ENCODE data around the gene MRAP.
"Not testable (repeated sequence)": the region's sequence is repeated elsewhere in the genome, so short reads cannot be mapped to it uniquely, and the experiment has no call there.

The MRAP gene

DNA sequence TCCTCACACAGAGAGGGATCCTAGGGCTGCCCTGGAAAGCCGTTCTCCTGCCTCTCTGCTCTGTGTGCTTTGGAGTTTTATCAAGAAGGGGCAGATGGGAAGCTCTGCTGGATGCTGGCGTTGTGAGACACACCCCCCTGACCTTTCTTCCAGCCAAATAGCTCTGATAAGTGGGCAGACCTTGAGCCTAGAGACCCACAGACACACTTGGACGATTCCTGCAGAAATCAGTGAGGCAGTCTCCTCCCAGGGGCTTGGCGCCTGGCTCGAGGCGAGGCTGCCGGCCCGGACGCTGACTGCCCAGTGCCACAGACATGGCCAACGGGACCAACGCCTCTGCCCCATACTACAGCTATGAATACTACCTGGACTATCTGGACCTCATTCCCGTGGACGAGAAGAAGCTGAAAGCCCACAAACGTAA is at the start of gene MRAP:
MRAP (plus strand) TSS at position 198 of the 424 bp plus-strand sequence; CDS start at position 315, 117 bp downstream.
- DNase-seq = no peak
- no peaks in the 10 kb centered on the region for H3K4me1 Mint-ChIP-seq (ENCODE audit: low read depth)
- no peaks in the 10 kb centered on the region for H3K9me3 Mint-ChIP-seq
- no peaks in the 10 kb centered on the region for H3K27me3 Mint-ChIP-seq
- H3K36me3 Mint-ChIP-seq (ENCODE audit: low read depth) = peaks cover 56% of the 10 kb centered on the region
- no peak within 1 kb of the TSS for H3K4me3 Mint-ChIP-seq
- no peak within 1 kb of the TSS for H3K27ac Mint-ChIP-seq

DNA sequence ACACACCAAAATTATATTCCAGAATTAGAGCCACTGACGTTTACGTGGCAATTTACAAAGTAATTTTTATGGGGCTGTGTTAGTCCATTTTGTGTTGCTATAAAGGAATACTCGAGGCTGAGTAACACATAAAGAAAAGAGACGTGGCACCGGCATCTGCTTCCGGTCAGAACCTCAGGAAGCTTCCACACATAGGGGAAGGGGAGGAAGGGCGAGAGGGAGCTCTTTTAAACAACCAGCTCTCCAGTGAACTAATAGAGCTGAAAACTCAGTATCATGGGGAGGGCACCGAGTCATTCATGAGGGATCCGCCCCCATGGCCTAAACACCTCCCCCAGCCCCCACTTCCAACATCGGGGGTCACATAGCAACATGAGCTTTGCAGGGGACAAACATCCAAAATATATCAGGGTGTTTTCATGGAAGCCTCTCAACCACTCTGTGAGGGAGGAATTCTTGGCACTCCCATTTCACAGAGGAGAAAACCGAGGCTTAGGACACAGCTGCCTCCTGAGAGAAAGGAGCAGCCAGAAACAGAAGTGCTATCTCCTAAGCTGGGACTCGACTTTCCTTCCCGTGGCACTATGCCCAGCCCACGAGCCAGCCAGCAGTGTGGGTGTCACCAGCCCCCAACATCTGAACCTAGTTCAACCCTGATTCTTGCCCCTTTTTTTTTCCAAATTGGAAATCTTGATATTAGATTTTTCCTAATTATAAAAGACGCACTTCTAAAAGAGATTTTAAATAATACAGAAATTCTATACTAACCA is 49.0 kb upstream of the MRAP start:
- no peaks in the 10 kb centered on the region for H3K4me1 Mint-ChIP-seq (ENCODE audit: low read depth)

DNA sequence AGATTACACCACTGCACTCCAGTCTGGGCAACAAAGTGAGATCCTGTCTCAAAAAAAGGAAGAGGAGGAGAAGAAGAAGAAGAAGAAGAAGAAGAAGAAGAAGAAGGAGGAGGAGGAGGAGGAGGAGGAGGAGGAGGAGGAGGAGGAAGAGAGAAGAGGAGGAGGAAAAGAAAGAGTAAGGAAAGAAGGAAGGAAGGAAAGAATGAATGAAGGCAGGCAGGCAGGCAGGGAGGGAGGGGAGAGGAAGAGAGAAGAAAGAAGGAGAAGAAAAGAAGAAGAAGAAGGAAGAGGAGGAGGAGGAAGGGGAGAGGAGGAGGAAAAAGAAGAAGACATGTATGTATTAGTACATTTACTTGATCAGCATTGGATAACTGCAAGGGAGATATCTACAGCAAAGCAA is 46.5 kb upstream of the MRAP start:
- Mint-ChIP-seq H3K9me3 (peaks cover 8% of the 10 kb centered on the region), H3K4me1 (ENCODE audit: low read depth) (no peaks in the 10 kb centered on the region), H3K27me3 (peaks cover 50% of the 10 kb centered on the region), H3K36me3 (ENCODE audit: low read depth) (no peaks in the 10 kb centered on the region), H3K27ac (no peak overlapping the region), H3K4me3 (no peak overlapping the region)
- DNase-seq = no peak

More for the DNA sequence above, 49.0 kb upstream of the MRAP start:
- Mint-ChIP-seq H3K27me3 (peaks cover 45% of the 10 kb centered on the region), H3K27ac (no peak overlapping the region), H3K36me3 (ENCODE audit: low read depth) (no peaks in the 10 kb centered on the region), H3K4me3 (no peak overlapping the region), H3K9me3 (peaks cover 8% of the 10 kb centered on the region)
- no peak for DNase-seq

DNA sequence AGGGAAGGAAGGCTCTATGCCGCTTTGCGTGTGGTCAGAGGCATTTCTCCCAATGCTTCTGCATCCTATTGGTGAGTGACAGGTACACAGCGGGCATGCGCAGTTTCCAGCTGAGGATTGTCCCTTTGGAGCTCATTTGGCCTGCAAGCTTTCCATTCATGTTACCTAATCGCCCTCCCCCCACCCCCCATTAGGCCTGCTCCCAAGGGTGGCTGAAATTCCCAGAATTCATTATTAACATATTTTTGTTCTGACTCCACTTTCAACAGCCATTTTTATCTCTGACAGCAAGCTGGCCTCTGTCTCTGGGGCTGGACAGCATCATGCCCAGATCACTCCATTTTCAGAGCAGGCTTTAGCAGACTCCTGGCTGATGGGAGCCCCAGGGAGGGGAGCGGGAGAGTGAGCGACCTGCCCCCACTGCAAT is 45.4 kb upstream of the MRAP start:
- Mint-ChIP-seq H3K36me3 (ENCODE audit: low read depth) (no peaks in the 10 kb centered on the region), H3K27ac (no peak overlapping the region), H3K27me3 (peaks cover 51% of the 10 kb centered on the region), H3K4me1 (ENCODE audit: low read depth) (no peaks in the 10 kb centered on the region), H3K9me3 (peaks cover 8% of the 10 kb centered on the region), H3K4me3 (no peak overlapping the region)
- no peak for DNase-seq

DNA sequence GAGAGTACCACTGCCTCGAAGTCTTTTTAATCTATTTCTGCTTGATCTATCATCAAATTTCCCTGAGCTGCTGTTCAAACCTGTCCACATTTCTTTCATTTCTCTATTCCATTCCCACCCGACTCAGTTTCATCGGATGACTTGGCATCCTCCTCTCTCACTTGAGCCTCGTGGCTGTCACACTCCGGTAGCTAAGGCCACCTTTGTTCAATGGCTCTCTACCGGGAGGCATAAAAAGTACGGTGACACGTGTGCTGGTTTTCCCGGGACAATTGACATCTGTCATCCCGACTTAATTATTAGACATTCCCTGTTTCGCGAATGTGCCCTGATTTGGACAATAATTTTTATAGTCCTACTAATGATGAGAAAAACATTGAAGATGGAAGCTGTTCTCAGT is 42.4 kb upstream of the MRAP start:
- no peak overlapping the region for H3K4me3 Mint-ChIP-seq
- peaks cover 32% of the 10 kb centered on the region for H3K27me3 Mint-ChIP-seq
- peaks cover 1% of the 10 kb centered on the region for H3K4me1 Mint-ChIP-seq (ENCODE audit: low read depth)

DNA sequence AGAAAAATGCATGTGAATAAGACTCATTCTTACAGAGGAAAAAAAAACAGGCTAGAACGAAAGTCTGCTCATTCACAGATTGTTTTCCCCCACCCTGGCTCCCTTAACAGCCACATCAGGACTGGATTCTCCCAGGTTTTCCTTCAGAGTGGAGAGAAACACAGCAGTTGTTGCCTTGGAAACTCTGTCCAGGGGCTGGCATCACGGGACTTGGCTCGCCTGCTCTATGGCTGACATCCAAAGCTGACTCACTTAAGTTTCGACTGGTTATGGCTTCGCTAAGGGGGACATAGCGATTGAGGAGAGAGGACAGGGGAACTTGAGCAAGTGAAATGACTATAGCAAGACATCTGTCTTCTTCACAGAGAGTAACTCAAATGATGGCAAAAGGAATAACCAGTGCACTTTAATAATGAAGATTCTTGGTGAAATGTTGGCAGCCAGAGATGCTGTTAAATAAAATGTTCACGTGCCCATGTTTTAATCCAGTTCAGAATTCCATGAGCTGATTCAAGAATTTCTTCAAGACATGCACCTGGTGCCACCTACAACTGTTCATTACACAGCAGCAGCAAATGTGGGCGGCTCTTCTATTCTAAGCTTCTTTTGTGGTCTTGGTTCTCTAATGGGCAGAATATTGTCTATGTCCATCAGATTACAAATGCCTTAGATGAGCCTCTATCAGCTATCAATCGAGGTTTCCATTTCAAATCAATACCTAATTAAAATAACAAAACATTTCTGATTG is 41.6 kb upstream of the MRAP start:
- Mint-ChIP-seq H3K4me3 (no peak overlapping the region), H3K36me3 (ENCODE audit: low read depth) (no peaks in the 10 kb centered on the region), H3K9me3 (no peaks in the 10 kb centered on the region), H3K27me3 (peaks cover 28% of the 10 kb centered on the region), H3K4me1 (ENCODE audit: low read depth) (peaks cover 1% of the 10 kb centered on the region), H3K27ac (no peak overlapping the region)
- DNase-seq = no peak

More for the DNA sequence above, 42.4 kb upstream of the MRAP start:
- DNase-seq = no peak
- H3K9me3 Mint-ChIP-seq = peaks cover 4% of the 10 kb centered on the region
- no peaks in the 10 kb centered on the region for H3K36me3 Mint-ChIP-seq (ENCODE audit: low read depth)
- no peak overlapping the region for H3K27ac Mint-ChIP-seq

DNA sequence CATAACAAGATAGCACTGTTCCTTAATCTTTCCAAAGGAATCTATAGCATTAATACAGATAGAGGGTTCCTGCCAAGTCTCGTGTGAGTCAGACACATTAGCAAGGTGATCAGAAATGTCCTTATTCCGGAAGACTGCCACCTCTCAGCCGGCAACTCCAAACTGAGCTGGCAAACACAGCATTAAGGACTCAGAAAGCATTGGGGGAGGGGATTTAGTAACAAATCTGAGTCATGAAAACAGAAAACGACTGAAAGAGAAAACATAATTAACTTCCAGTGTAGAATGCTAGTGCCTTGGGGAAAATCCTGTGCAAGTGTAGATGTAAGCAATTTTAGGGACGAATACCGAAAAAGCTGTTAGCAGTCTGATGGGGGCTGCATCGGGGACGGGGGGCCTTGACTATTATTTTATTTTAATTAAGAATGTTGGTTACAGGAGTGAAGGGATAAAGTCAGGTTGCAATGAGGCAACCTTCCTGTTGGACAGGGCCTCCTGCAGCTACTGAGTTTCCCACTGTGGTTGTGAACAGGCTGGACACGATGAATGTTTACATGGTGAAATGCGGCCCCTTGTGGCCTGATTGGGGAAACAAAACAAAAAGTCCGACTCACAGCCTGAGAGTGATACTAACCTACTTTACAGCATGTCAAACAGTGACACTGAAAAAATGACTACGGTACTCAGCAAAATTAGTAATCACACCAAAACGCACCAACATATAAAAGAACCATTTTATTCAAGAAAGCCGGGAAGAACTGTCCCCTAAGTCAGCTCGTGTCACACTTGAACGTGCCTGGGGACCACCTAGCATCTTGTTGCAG is 40.5 kb upstream of the MRAP start:
- Mint-ChIP-seq H3K9me3 (no peaks in the 10 kb centered on the region), H3K4me1 (ENCODE audit: low read depth) (peaks cover 1% of the 10 kb centered on the region), H3K4me3 (no peak overlapping the region), H3K27me3 (peaks cover 20% of the 10 kb centered on the region), H3K27ac (no peak overlapping the region), H3K36me3 (ENCODE audit: low read depth) (no peaks in the 10 kb centered on the region)
- DNase-seq = peak; percentile 40

DNA sequence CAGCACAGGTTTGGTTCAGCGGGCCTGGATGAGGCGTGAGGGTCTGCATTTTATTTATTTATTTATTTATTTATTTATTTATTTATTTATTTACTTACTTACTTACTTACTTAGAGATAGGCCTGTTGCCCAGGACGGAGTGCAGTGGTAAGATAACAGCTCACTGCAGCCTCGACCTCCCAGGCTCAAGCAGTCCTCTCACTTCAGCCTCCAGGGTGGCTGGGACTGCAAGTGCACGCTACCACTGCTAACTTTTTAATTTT is 39.9 kb upstream of the MRAP start:
- H3K27ac Mint-ChIP-seq; H3K4me1 Mint-ChIP-seq (ENCODE audit: low read depth); H3K36me3 Mint-ChIP-seq (ENCODE audit: low read depth); H3K4me3 Mint-ChIP-seq; H3K9me3 Mint-ChIP-seq; DNase-seq: not testable (repeated sequence)
- peaks cover 20% of the 10 kb centered on the region for H3K27me3 Mint-ChIP-seq

DNA sequence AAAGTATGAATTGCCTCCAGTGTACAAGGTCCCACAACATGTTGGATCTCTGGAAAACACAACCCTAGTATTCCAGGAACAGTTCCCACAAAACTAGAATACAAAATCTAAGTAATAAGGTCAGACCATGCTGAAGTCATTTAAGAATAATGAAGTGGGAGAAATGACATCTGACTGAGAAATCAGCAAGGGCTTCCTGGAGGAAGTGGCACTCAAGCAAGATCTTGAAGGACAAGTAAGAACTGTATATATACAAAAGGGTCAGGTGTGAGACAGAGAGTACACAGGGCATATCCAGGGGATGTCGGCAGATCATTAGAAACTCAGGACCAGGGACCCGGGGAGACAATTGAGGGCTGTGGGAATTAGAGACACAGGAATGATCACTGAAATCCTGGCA is 38.5 kb upstream of the MRAP start:
- Mint-ChIP-seq H3K4me3 (no peak overlapping the region), H3K27me3 (peaks cover 20% of the 10 kb centered on the region), H3K9me3 (no peaks in the 10 kb centered on the region), H3K4me1 (ENCODE audit: low read depth) (peaks cover 1% of the 10 kb centered on the region), H3K27ac (no peak overlapping the region), H3K36me3 (ENCODE audit: low read depth) (no peaks in the 10 kb centered on the region)
- DNase-seq = no peak

DNA sequence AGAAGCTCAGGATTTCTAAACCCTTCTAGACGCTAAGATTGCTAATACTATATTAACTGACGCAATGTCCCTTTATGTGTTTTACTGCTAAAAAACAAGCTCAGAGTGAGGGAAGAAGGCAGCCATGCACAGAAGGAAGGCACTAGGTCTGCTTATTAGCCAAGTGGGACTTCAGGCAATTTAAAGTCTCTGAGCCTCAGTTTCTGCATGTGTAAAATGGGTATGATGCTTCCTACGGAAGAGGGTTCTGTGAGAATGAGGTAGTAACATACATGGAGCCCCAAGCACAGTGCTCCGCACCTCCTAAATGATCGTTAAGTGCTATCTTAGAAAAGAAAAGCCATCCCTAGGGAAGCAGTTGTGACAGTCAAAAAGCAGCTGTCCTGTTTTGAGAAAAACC is 36.7 kb upstream of the MRAP start:
- no peak for DNase-seq
- Mint-ChIP-seq H3K4me1 (ENCODE audit: low read depth) (peaks cover 1% of the 10 kb centered on the region), H3K4me3 (no peak overlapping the region), H3K27ac (no peak overlapping the region), H3K27me3 (peaks cover 6% of the 10 kb centered on the region), H3K9me3 (no peaks in the 10 kb centered on the region), H3K36me3 (ENCODE audit: low read depth) (peaks cover 13% of the 10 kb centered on the region)

DNA sequence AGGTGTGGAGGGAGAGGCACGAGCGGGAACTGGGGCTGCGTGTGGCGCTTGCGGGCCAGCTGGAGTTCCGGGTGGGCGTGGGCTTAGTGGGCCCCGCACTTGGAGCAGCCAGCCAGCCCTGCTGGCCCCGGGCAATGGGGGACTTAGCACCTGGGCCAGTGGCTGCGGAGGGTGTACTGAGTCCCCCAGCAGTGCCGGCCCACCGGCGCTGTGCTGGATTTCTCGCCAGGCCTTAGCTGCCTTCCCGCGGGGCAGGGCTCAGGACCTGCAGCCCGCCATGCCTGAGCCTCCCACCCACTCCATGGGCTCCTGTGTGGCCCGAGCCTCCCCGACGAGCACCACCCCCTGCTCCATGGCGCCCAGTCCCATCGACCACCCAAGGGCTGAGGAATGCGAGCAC is 33.3 kb upstream of the MRAP start:
- DNase-seq; H3K4me1 Mint-ChIP-seq (ENCODE audit: low read depth); H3K4me3 Mint-ChIP-seq; H3K27me3 Mint-ChIP-seq; H3K27ac Mint-ChIP-seq; H3K9me3 Mint-ChIP-seq: not testable (repeated sequence)
- peaks cover 44% of the 10 kb centered on the region for H3K36me3 Mint-ChIP-seq (ENCODE audit: low read depth)

DNA sequence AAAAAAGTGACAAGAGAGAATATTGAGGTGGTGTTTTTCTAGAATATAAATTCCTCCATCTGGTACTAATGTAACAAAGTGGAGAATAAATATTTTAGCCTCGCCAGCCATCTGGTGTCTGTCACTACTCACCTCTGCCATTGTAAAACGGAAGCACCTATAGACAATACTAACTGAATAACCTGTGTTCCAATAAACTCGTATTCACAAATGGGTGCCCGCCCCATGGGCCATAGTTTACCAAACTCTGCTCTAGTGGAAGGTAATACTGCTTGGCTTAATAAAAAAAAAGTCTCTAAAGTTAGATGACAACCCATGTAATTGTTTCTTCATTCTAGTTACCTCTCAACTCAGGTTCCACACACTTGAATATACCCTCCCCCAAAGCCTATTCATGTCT is 27.9 kb upstream of the MRAP start:
- Mint-ChIP-seq H3K9me3 (no peaks in the 10 kb centered on the region), H3K4me3 (no peak overlapping the region), H3K27ac (no peak overlapping the region), H3K4me1 (ENCODE audit: low read depth) (peaks cover 2% of the 10 kb centered on the region), H3K36me3 (ENCODE audit: low read depth) (peaks cover 91% of the 10 kb centered on the region), H3K27me3 (no peaks in the 10 kb centered on the region)
- DNase-seq = no peak

DNA sequence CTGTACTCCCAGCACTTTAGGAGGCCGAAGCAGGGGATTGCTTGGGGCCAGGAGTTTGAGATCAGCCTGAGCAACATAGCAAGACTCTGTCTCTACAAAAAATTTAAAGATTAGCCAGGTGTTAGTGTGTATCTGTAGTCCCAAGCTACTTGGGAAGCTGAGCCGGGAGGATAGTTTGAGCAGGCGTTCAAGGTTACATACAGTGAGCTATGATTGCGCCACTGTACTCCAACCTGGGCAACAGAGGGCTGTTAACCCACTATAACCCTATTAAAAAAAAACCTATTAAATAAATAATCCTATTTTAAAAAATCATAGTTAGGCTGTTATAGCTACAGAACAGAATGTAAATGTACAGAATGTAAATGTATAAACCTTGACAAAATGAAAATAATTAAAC is 22.0 kb upstream of the MRAP start:
- peaks cover 50% of the 10 kb centered on the region for H3K36me3 Mint-ChIP-seq (ENCODE audit: low read depth)
- H3K27me3 Mint-ChIP-seq = no peaks in the 10 kb centered on the region
- no peak overlapping the region for H3K4me3 Mint-ChIP-seq
- peaks cover 32% of the 10 kb centered on the region for H3K4me1 Mint-ChIP-seq (ENCODE audit: low read depth)
- H3K27ac Mint-ChIP-seq = no peak overlapping the region
- no peaks in the 10 kb centered on the region for H3K9me3 Mint-ChIP-seq
- DNase-seq = no peak

DNA sequence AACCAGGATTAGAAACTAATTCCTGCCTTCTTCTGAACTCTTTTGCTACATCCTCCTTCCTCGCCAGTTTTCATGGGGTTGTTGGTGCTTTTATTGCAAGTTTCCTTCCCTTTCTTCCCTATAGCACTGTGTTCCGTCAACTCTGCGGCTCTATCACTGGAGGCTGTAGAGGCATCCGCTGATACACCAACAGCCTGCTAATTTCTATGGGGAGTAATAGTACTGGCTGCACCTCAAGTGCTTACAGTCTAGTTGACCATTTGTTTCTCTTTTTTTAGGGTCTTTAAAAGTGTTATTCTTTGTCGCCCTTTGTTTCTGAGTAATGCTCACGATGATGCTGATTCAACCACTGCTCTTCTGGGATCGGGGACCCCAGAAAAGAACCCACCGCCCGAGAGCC is 20.6 kb upstream of the MRAP start:
- Mint-ChIP-seq H3K4me3 (peak overlapping the region; percentile 100), H3K9me3 (no peaks in the 10 kb centered on the region), H3K36me3 (ENCODE audit: low read depth) (peaks cover 43% of the 10 kb centered on the region), H3K27ac (peak overlapping the region; percentile 98), H3K27me3 (no peaks in the 10 kb centered on the region), H3K4me1 (ENCODE audit: low read depth) (peaks cover 32% of the 10 kb centered on the region)
- no peak for DNase-seq
